Activated T-helper 17 cell treated with anti-CD3 and anti-CD28 coated beads, Interleukin-2, amount 50 U/mL, for 72 hours (primary cell): ENCODE results near the gene SH3TC2. TPM values are rescaled to one million over a fixed set of nuclear protein-coding genes. Genes with fewer than 3 reads are reported as not detected.

ENCODE experiments used
- ATAC-seq: fragments of 150-1000 bp; cut with Tn5 transposase; replicated peaks from 2 replicates; pipeline ENCODE4 v1.10.0; 2021; ENCODE audit warnings: mild to moderate bottlenecking, moderate library complexity
- H3K27ac Mint-ChIP-seq: one replicate; pipeline ENCODE4 v1.8.0; 2022; ENCODE audit warnings: mixed read lengths
- H3K27me3 Mint-ChIP-seq: one replicate; pipeline ENCODE4 v1.8.0; 2022; ENCODE audit warnings: mixed read lengths
- H3K36me3 Mint-ChIP-seq: one replicate; pipeline ENCODE4 v1.8.0; 2022; ENCODE audit warnings: low read depth, mild to moderate bottlenecking, mixed read lengths
- H3K4me1 Mint-ChIP-seq: one replicate; pipeline ENCODE4 v1.8.0; 2022; ENCODE audit warnings: mixed read lengths
- H3K4me3 Mint-ChIP-seq: one replicate; pipeline ENCODE4 v1.8.0; 2022; ENCODE audit warnings: mild to moderate bottlenecking, mixed read lengths
- H3K9me3 Mint-ChIP-seq: one replicate; pipeline ENCODE4 v1.8.0; 2022; ENCODE audit warnings: mixed read lengths
- total RNA-seq, 2 donors: library from RNA; stranded (reverse); gene quantifications; one replicate each; pipeline ENCODE4 v1.2.3, GENCODE V29; 2022

The SH3TC2 gene
- total RNA-seq, 2 donors from 2014 or later = not detected

GRCh38 chr5:149028984-149029383 is 33.9 kb downstream of the SH3TC2 start:
- H3K4me1 Mint-ChIP-seq = no peaks in the 10 kb centered on the region
- H3K27me3 Mint-ChIP-seq = no peaks in the 10 kb centered on the region
- H3K36me3 Mint-ChIP-seq = no peaks in the 10 kb centered on the region

GRCh38 chr5:149028161-149028560 is 34.7 kb downstream of the SH3TC2 start:
- Mint-ChIP-seq H3K27me3 (no peaks in the 10 kb centered on the region), H3K4me3 (no peak overlapping the region), H3K9me3 (no peaks in the 10 kb centered on the region), H3K27ac (no peak overlapping the region), H3K36me3 (no peaks in the 10 kb centered on the region), H3K4me1 (no peaks in the 10 kb centered on the region)
- no peak for ATAC-seq

More at GRCh38 chr5:149028984-149029383, 33.9 kb downstream of the SH3TC2 start:
- Mint-ChIP-seq H3K9me3 (no peaks in the 10 kb centered on the region), H3K4me3 (no peak overlapping the region), H3K27ac (no peak overlapping the region)
- no peak for ATAC-seq

- H3K4me3 Mint-ChIP-seq = no peak overlapping the region
- no peak for ATAC-seq
- H3K9me3 Mint-ChIP-seq = no peaks in the 10 kb centered on the region
- no peaks in the 10 kb centered on the region for H3K36me3 Mint-ChIP-seq
- no peak overlapping the region for H3K27ac Mint-ChIP-seq
- H3K27me3 Mint-ChIP-seq = peaks cover 1% of the 10 kb centered on the region
- no peaks in the 10 kb centered on the region for H3K4me1 Mint-ChIP-seq
These were observed 35.2 kb downstream of the SH3TC2 start for GRCh38 chr5:149027636-149028035.

GRCh38 chr5:149024943-149025342 is 37.9 kb downstream of the SH3TC2 start:
- no peaks in the 10 kb centered on the region for H3K36me3 Mint-ChIP-seq
- no peaks in the 10 kb centered on the region for H3K9me3 Mint-ChIP-seq
- no peak for ATAC-seq
- H3K27me3 Mint-ChIP-seq = peaks cover 7% of the 10 kb centered on the region
- H3K4me1 Mint-ChIP-seq = no peaks in the 10 kb centered on the region
- H3K27ac Mint-ChIP-seq = no peak overlapping the region
- H3K4me3 Mint-ChIP-seq = no peak overlapping the region

GRCh38 chr5:149024477-149024876 is 38.4 kb downstream of the SH3TC2 start:
- no peak overlapping the region for H3K4me3 Mint-ChIP-seq
- no peaks in the 10 kb centered on the region for H3K9me3 Mint-ChIP-seq
- H3K36me3 Mint-ChIP-seq = no peaks in the 10 kb centered on the region
- no peaks in the 10 kb centered on the region for H3K4me1 Mint-ChIP-seq
- peaks cover 7% of the 10 kb centered on the region for H3K27me3 Mint-ChIP-seq
- no peak for ATAC-seq
- no peak overlapping the region for H3K27ac Mint-ChIP-seq

- H3K27me3 Mint-ChIP-seq = peaks cover 16% of the 10 kb centered on the region
- H3K36me3 Mint-ChIP-seq = no peaks in the 10 kb centered on the region
- no peak overlapping the region for H3K4me3 Mint-ChIP-seq
- no peaks in the 10 kb centered on the region for H3K9me3 Mint-ChIP-seq
- no peak for ATAC-seq
- H3K4me1 Mint-ChIP-seq = peaks cover 7% of the 10 kb centered on the region
- no peak overlapping the region for H3K27ac Mint-ChIP-seq
These were observed 40.7 kb downstream of the SH3TC2 start for GRCh38 chr5:149022200-149022599.

- no peak overlapping the region for H3K4me3 Mint-ChIP-seq
- H3K36me3 Mint-ChIP-seq = no peaks in the 10 kb centered on the region
- H3K27ac Mint-ChIP-seq = no peak overlapping the region
- no peaks in the 10 kb centered on the region for H3K9me3 Mint-ChIP-seq
- peaks cover 11% of the 10 kb centered on the region for H3K4me1 Mint-ChIP-seq
- peaks cover 20% of the 10 kb centered on the region for H3K27me3 Mint-ChIP-seq
- ATAC-seq = no peak
These were observed 43.2 kb downstream of the SH3TC2 start for GRCh38 chr5:149019679-149020078.

- ATAC-seq = peak; percentile 64
- no peak overlapping the region for H3K4me3 Mint-ChIP-seq
- H3K27ac Mint-ChIP-seq = no peak overlapping the region
- no peaks in the 10 kb centered on the region for H3K9me3 Mint-ChIP-seq
- no peaks in the 10 kb centered on the region for H3K36me3 Mint-ChIP-seq
- H3K4me1 Mint-ChIP-seq = peaks cover 11% of the 10 kb centered on the region
- peaks cover 20% of the 10 kb centered on the region for H3K27me3 Mint-ChIP-seq
These were observed 43.9 kb downstream of the SH3TC2 start for GRCh38 chr5:149018909-149019443.

- Mint-ChIP-seq H3K36me3 (no peaks in the 10 kb centered on the region), H3K9me3 (no peaks in the 10 kb centered on the region), H3K4me3 (no peak overlapping the region), H3K27ac (no peak overlapping the region), H3K4me1 (peaks cover 11% of the 10 kb centered on the region), H3K27me3 (peaks cover 19% of the 10 kb centered on the region)
- ATAC-seq = no peak
These were observed 45.2 kb downstream of the SH3TC2 start for GRCh38 chr5:149017636-149018035.

- Mint-ChIP-seq H3K9me3 (no peaks in the 10 kb centered on the region), H3K36me3 (no peaks in the 10 kb centered on the region), H3K27me3 (peaks cover 16% of the 10 kb centered on the region), H3K27ac (peak overlapping the region; percentile 47), H3K4me1 (peaks cover 11% of the 10 kb centered on the region), H3K4me3 (no peak overlapping the region)
- ATAC-seq = no peak
These were observed 47.3 kb downstream of the SH3TC2 start for GRCh38 chr5:149015561-149015960.

GRCh38 chr5:149015126-149015525 is 47.7 kb downstream of the SH3TC2 start:
- peaks cover 11% of the 10 kb centered on the region for H3K4me1 Mint-ChIP-seq
- peaks cover 13% of the 10 kb centered on the region for H3K27me3 Mint-ChIP-seq
- ATAC-seq = no peak
- H3K36me3 Mint-ChIP-seq = no peaks in the 10 kb centered on the region
- no peak overlapping the region for H3K4me3 Mint-ChIP-seq
- no peaks in the 10 kb centered on the region for H3K9me3 Mint-ChIP-seq
- H3K27ac Mint-ChIP-seq = peak overlapping the region; percentile 47

GRCh38 chr5:149014571-149015031 is 48.3 kb downstream of the SH3TC2 start:
- H3K27ac Mint-ChIP-seq = no peak overlapping the region
- H3K27me3 Mint-ChIP-seq = peaks cover 13% of the 10 kb centered on the region
- no peak overlapping the region for H3K4me3 Mint-ChIP-seq
- no peaks in the 10 kb centered on the region for H3K9me3 Mint-ChIP-seq
- H3K36me3 Mint-ChIP-seq = no peaks in the 10 kb centered on the region
- H3K4me1 Mint-ChIP-seq = peaks cover 11% of the 10 kb centered on the region
- no peak for ATAC-seq

- H3K27me3 Mint-ChIP-seq = peaks cover 11% of the 10 kb centered on the region
- H3K9me3 Mint-ChIP-seq = no peaks in the 10 kb centered on the region
- no peak for ATAC-seq
These were observed 49.1 kb downstream of the SH3TC2 start for GRCh38 chr5:149013796-149014195.

GRCh38 chr5:149012350-149012749 is 50.5 kb downstream of the SH3TC2 start:
- Mint-ChIP-seq H3K27me3 (peaks cover 9% of the 10 kb centered on the region), H3K4me1 (peaks cover 4% of the 10 kb centered on the region), H3K27ac (no peak overlapping the region), H3K36me3 (no peaks in the 10 kb centered on the region), H3K4me3 (no peak overlapping the region), H3K9me3 (no peaks in the 10 kb centered on the region)
- ATAC-seq = no peak

More at GRCh38 chr5:149013796-149014195, 49.1 kb downstream of the SH3TC2 start:
- Mint-ChIP-seq H3K36me3 (no peaks in the 10 kb centered on the region), H3K27ac (no peak overlapping the region), H3K4me3 (no peak overlapping the region), H3K4me1 (peaks cover 8% of the 10 kb centered on the region)

- Mint-ChIP-seq H3K27me3 (peaks cover 9% of the 10 kb centered on the region), H3K4me1 (peaks cover 4% of the 10 kb centered on the region), H3K4me3 (no peak overlapping the region), H3K27ac (no peak overlapping the region), H3K36me3 (no peaks in the 10 kb centered on the region), H3K9me3 (no peaks in the 10 kb centered on the region)
- ATAC-seq = no peak
These were observed 51.1 kb downstream of the SH3TC2 start for GRCh38 chr5:149011728-149012127.

- H3K27ac Mint-ChIP-seq = no peak overlapping the region
- no peaks in the 10 kb centered on the region for H3K36me3 Mint-ChIP-seq
- H3K9me3 Mint-ChIP-seq = no peaks in the 10 kb centered on the region
- peaks cover 4% of the 10 kb centered on the region for H3K4me1 Mint-ChIP-seq
- H3K27me3 Mint-ChIP-seq = peaks cover 9% of the 10 kb centered on the region
- ATAC-seq = no peak
- no peak overlapping the region for H3K4me3 Mint-ChIP-seq
These were observed 51.8 kb downstream of the SH3TC2 start for GRCh38 chr5:149011084-149011483.
